GM18526 (cell line): ENCODE measurements around the gene TEX48.

Experiments used
- POLR2A ChIP-seq: IDR thresholded peaks from 3 replicates; pipeline ENCODE4 v1.6.1; 2011; ENCODE audit not compliant: insufficient read length; ENCODE audit errors: extremely low read depth

TEX48 gene, protein sequence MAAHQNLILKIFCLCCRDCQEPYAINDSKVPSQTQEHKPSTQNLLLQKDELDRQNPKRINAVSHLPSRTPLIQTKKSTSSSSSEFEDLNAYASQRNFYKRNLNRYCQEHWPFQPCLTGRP

GRCh38 chr9:114681594-114682332 is at the start of gene TEX48:
Gene TEX48 (minus strand): TSS chr9:114682192. CDS start chr9:114671723, 10,469 bp downstream.
- no peak for TF ChIP-seq POLR2A

DNA sequence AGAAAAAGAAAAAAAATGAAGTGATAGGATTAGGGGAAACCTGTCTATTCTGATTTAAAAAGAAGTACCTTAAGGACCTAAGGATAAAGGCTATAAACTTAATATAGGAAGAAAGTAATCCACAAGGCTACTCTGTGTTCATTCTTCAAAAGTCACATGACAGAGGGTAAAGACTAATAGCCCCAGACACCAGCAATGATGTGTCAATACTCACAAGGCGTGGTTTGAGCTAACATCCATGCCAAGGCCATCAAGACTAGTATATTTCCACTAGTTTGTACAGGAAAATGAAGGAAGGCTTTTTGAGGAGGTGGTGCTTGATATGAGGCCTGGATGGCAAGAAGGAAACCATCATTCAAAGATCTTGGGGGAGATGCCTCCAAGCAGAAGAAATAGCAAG is 49.7 kb upstream of the TEX48 start:
- no peak for TF ChIP-seq POLR2A

GRCh38 chr9:114729706-114730105 is 47.7 kb upstream of the TEX48 start:
- no peak for TF ChIP-seq POLR2A

- TF ChIP-seq POLR2A = no peak
Observed at GRCh38 chr9:114725930-114726329, 43.9 kb upstream of the TEX48 start.

GRCh38 chr9:114724744-114725143 is 42.8 kb upstream of the TEX48 start:
- no peak for TF ChIP-seq POLR2A

DNA sequence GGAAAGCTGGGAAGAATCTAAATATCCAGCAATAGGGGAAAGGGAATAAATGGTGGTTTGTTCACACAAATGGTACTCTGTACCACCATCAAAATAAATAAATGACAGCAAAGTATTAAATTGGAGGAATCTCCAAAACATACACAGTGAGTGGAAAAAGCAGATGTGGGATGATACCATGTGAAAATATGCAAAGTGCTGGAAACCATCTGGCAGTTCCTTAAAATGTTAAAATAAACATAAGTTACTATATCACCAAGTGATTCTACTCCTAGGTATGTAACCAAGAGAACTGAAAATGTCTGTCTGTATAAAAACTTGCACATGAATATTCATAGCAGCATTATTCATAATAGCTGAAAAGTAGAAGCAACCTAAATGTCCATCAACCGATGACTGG is 41.9 kb upstream of the TEX48 start:
- no peak for TF ChIP-seq POLR2A

GRCh38 chr9:114722937-114723620 is 41.1 kb upstream of the TEX48 start:
- no peak for TF ChIP-seq POLR2A

DNA sequence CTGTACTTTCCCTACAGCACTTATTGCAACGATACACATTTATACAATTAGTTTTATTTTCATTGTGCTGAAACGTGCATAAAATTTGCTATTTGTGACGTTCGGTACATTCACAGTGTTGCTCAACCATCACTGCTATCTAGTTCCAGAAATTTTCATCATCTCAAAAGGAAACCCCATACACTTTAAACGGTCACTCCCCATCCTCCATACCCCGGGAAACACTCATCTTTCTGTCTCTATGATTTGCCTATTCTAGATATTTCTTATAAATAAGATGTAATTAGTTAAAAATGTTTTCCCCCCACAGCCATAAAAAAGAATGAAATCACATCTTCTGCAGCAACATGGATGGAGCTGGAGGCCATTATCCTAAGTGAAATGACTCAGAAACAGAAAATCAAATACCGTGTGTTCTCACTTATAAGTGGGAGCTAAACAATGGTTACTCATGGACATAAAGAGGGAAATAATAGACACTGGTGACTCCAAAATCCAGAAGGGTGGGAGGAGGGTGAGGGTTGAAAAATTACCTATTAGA is 40.2 kb upstream of the TEX48 start:
- TF ChIP-seq POLR2A = no peak

DNA sequence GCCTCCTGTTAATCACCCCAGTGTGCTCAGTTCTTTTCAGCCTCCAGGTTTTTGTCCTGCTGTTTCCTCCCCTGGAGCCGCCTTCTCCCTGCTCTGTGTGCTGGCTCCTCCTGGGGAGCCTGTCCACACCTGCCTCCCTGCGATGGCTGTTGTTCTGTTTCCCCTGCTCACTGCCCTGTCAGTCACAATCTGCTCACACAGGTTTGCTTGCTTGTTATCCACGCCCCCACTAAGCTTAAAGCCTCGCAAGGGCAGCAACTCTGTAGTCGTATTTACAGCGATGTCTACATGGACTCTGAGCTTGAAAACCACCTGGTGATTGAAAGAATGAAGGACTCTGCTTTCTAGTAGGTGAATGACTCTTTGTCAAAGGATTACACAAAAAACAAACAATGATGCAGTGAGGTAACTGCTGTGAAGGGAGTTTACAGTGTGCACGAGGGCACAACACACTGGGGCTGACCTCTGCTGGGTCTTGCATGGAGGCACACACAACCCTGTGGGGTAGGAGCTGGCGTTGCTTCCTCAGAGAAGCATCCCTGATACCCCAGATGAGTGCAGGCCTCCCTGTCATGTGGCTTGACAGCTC is 39.6 kb upstream of the TEX48 start:
- no peak for TF ChIP-seq POLR2A

DNA sequence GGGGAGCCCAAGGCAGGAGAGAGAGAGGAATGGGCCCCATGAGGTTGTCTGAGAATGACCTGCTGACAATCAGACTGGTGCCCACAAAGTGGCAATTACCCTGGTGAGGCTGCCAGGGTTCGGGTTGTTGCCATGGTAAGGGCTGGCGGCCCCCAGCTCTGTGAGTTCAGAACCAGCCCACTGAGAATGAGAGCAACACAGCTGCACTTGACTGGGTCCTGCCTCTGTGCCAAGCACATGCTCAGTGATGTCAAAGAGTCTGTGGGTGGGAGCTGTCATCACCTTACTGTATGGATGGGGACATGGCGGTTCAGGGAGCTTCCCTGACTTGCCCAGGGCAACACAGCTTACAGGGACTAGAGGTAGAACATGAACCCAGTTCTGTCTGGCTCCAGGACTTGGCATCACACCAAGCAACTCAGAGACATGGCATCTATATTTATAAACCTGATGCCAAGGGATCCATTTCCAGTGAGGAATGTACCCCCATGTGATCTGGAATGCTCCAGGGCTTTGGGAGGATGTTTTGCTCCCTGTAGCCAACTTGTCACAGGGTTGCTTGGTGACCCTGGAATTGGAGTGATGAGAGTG is 38.2 kb upstream of the TEX48 start:
- no peak for TF ChIP-seq POLR2A

- TF ChIP-seq POLR2A = no peak
Observed at GRCh38 chr9:114719290-114719689, 37.3 kb upstream of the TEX48 start.

- TF ChIP-seq POLR2A = no peak
Observed at GRCh38 chr9:114718801-114719221, 36.8 kb upstream of the TEX48 start.

DNA sequence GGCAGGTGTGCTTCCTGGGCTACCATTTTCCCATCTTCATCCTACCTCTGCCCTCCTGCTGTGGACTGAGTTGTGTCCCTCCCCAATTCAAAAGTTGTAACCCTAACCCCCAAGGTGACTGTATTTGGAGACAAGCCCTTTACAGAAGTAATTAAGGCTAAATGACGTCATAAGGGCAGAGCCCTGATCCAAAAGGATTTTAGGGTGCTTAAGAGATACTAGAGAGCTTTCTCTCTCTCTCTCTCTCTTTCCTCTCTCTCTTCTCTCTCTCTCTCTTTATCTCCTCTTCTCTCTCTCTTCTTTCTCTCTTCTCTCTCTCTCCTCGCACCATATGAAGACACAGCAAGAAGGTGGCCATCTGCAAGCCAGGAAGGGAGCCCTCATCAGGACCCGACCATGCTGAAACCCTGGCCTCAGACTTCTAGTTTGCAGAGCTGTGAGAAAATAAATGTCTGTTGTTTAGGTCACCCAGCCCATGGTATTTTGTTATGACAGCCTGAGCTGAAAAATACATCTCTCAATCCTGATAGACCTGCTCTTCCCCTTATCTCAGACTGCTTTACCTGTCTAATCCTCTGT is 36.0 kb upstream of the TEX48 start:
- no peak for TF ChIP-seq POLR2A

DNA sequence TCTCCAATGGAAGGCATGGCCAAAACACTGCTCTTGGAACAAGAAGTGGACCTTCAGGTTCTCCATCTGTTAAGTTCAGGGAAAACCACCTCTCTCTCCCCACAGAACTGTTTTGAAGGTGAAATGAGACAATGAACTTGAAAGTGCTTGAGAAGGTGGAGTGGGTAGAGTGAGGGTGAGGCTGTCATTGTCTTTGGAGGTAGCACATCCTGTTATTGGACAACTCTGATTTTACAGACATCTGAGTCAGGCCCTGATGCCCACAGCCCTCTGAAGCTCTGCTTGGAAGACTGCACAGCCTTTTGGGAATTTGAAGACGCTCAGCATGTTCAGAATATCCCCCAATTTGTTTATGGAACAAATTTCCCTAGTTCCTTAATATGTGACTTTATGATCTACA is 27.6 kb upstream of the TEX48 start:
- no peak for TF ChIP-seq POLR2A

DNA sequence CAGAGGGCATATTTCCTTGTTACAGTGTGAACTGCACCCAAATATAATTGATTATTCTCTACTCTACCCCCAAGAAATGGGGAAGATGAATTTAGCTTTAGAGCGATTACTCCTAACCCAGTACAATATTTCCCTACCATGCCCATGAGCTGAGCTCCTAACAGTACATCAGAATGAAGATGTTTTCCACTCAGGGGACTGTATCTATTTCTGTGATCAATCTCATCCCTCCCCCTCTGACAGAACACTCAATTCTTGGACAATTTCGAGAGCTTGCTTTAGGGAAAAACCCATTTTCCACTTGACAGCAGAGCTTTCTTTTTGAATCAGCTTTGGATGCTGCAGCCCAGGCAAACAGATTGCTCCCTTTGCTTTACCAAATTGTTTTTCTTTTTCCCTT is 24.7 kb upstream of the TEX48 start:
- no peak for TF ChIP-seq POLR2A
